ENCODE measurements around the gene NR1I2. TPM values are rescaled to one million over a fixed set of nuclear protein-coding genes. Genes with fewer than 3 reads are reported as not detected.

Gene NR1I2
- total and polyA plus RNA-seq, 2 donors (not counting 3 experiments of a cell fraction or from before 2014, with no cell fraction given) = 0.03 TPM; not detected in 1

DNA sequence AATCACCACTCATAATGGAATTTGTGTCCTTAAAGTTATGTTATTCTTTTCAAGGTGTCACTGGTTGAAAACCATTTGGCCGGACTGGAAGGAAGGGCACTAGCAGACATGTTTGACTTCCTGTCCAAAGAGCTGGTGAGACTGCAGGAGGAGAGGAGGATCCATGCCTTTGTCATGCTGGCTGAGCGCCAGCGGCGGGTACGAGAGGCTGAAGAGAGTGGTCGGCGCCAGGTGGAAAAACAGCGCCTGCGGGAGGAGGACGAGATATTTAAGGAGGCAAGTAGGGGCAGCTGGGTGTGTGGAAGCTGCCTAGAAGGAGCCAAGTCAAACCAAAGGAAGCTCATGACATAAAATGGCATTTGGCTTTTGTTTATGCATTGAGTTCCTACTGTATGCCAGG, 38.0 kb upstream of the NR1I2 start:
- CTCF ChIA-PET = interaction anchor here (1.3 to 1.5 kb wide), 3 partner anchors 14 to 63 kb away, joined by 3 read pairs; no protein-coding TSS in a partner anchor
- Histone ChIP-seq H3K9ac (replicated peaks; ENCODE audit: extremely low read depth, insufficient read depth, low read length) (no peak overlapping the region), H3K36me3 (ENCODE audit: control insufficient read depth in 2 of 2, extremely low read depth in 1 of 2, insufficient read depth in 2 of 2, low read length in 2 of 2) (no peaks in the 10 kb centered on the region), H3K9me1 (replicated peaks; ENCODE audit: control insufficient read depth, extremely low read depth, insufficient read depth, low read length) (no peaks in the 10 kb centered on the region), H3K4me2 (ENCODE audit: insufficient read depth, low read length) (no peak overlapping the region), H3K27me3 (ENCODE audit: control insufficient read depth in 2 of 2, insufficient read depth in 2 of 2, low read length in 2 of 2) (no peaks in the 10 kb centered on the region), H3K4me3 (replicated peaks in 1 of 3; ENCODE audit: insufficient read depth in 1 of 3, low read depth in 1 of 3, low read length in 3 of 3) (no peak overlapping the region), H3K9me3 (replicated peaks; ENCODE audit: control insufficient read depth, insufficient read depth, low read length) (no peaks in the 10 kb centered on the region), H3K27ac (ENCODE audit: insufficient read depth, low read depth, low read length) (no peak overlapping the region), H3K79me2 (ENCODE audit: control insufficient read depth, insufficient read depth, low read length) (no peaks in the 10 kb centered on the region), H2AFZ (ENCODE audit: low read depth, low read length) (no peak overlapping the region), H3K4me1 (ENCODE audit: control insufficient read depth, extremely low read depth, insufficient read depth, low read length) (peaks cover 6% of the 10 kb centered on the region), H4K20me1 (replicated peaks; ENCODE audit: control insufficient read depth, extremely low read depth, insufficient read depth, low read length) (no peaks in the 10 kb centered on the region)
- no peak for FAIRE-seq
- intact Hi-C loops (cut with micrococcal nuclease) = no loop called here
- TF ChIP-seq GATA2 (IDR thresholded peaks at IDR 0.05; ENCODE audit: insufficient read depth, insufficient read length, low read depth, low read length) = no peak
- TF ChIP-seq JUN (IDR thresholded peaks at IDR 0.05; ENCODE audit: borderline replicate concordance, insufficient read depth, insufficient read length, low read depth) = no peak
- TF ChIP-seq, protein P1, sequence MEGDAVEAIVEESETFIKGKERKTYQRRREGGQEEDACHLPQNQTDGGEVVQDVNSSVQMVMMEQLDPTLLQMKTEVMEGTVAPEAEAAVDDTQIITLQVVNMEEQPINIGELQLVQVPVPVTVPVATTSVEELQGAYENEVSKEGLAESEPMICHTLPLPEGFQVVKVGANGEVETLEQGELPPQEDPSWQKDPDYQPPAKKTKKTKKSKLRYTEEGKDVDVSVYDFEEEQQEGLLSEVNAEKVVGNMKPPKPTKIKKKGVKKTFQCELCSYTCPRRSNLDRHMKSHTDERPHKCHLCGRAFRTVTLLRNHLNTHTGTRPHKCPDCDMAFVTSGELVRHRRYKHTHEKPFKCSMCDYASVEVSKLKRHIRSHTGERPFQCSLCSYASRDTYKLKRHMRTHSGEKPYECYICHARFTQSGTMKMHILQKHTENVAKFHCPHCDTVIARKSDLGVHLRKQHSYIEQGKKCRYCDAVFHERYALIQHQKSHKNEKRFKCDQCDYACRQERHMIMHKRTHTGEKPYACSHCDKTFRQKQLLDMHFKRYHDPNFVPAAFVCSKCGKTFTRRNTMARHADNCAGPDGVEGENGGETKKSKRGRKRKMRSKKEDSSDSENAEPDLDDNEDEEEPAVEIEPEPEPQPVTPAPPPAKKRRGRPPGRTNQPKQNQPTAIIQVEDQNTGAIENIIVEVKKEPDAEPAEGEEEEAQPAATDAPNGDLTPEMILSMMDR (IDR thresholded peaks at IDR 0.05; ENCODE audit: extremely low read depth in 1 of 2, insufficient read depth in 1 of 2, low read depth in 1 of 2, low read length in 2 of 2) = no peak
- no peak for TF ChIP-seq FOS (IDR thresholded peaks at IDR 0.05; ENCODE audit: borderline replicate concordance, insufficient read depth, low read length)
- TF ChIP-seq POLR2AphosphoS5 (IDR thresholded peaks at IDR 0.05; ENCODE audit: insufficient read depth, low read depth, low read length) = no peak
- TF ChIP-seq MYC (IDR thresholded peaks at IDR 0.05; ENCODE audit: low read depth, low read length) = no peak
- TF ChIP-seq EZH2 (IDR thresholded peaks at IDR 0.05; ENCODE audit: borderline replicate concordance, low read depth, low read length, severe bottlenecking) = no peak
- no peak for TF ChIP-seq MAX (IDR thresholded peaks at IDR 0.05; ENCODE audit: insufficient read depth, insufficient read length)
- no peak for TF ChIP-seq POLR2A (IDR thresholded peaks at IDR 0.05; ENCODE audit: low read depth, low read length)
- POLR2A ChIA-PET = no interaction called here
- no peak for DNase-seq (ENCODE audit: low read depth, low spot score)
- no TSS peak for BruUV-seq (replicated peaks)
- dilution Hi-C loops (cut with MboI; ENCODE audit: extremely low pct_ligation_motif_present, low sequenced_read_pairs) = no loop called here
